HepG2 (cell line): Measurements from ENCODE around the gene DLL4. TPM values are rescaled to one million over a fixed set of nuclear protein-coding genes. Genes with fewer than 3 reads are reported as not detected.

Experiments
- ATAC-seq: fragments of 200-7000 bp; cut with Tn5 transposase; 3 replicates; pipeline ENCODE4 v1.9.1; 2020; ENCODE audit warnings: mild to moderate bottlenecking, moderate library complexity
- BruUV-seq: library from RNA; stranded (reverse); fragments of 400-500 nt; replicated peaks from 2 replicates; lab custom pipeline; 2021; lab: Mats Ljungman, UMichigan
- CTCF ChIA-PET: fragments of 300-600 bp; formaldehyde crosslinking; extraction: SDS; loops from one replicate; lab custom pipeline; 2021; ENCODE audit warnings: low total read pairs, inconsistent platforms, low intra/inter-chr PET ratio; lab: Yijun Ruan, JAX
- POLR2A ChIA-PET: fragments of 350-600 bp; sonication (Branson Sonifier 250); formaldehyde crosslinking; loops from one replicate; lab custom pipeline; 2020; ENCODE audit warnings: antibody characterized with exemption, inconsistent platforms; lab: Yijun Ruan, JAX
- DNase-seq: peaks from one replicate; pipeline ENCODE4 v3.0.0-alpha.2; 2015; ENCODE audit warnings: low spot score
- FAIRE-seq: peaks from 3 replicates; lab custom pipeline; 2011; peaks lifted over from hg19 to GRCh38; lab: Jason Lieb, UNC
- H2AFZ ChIP-seq: one replicate; pipeline ENCODE4 v1.6.1; 2011; ENCODE audit warnings: low read length, inconsistent platforms
- H3K27ac ChIP-seq: fragments of 300-600 bp; 3 replicates; pipeline ENCODE4 v1.8.0; 2011; ENCODE audit warnings: mixed run types, mild to moderate bottlenecking, mixed read lengths, low read length, inconsistent platforms; ENCODE audit not compliant: insufficient read depth; ENCODE audit errors: extremely low read length
- H3K27me3 ChIP-seq, 2 experiments: fragments of 200-600 bp in 1 of 2; 2 replicates in 1 of 2; 3 replicates in 1 of 2; pipeline versions ENCODE4 v1.6.0 to v1.8.0; 2011; ENCODE audit warnings: low read length in 2 of 2, mild to moderate bottlenecking in 2 of 2, moderate library complexity in 2 of 2, inconsistent platforms in 1 of 2; ENCODE audit not compliant: insufficient read depth in 2 of 2, control insufficient read depth in 1 of 2
- H3K36me3 ChIP-seq, 2 experiments: fragments of 200-600 bp in 1 of 2; replicated peaks in 1 of 2; 2 replicates in 1 of 2; 3 replicates in 1 of 2; pipeline versions ENCODE4 v1.5.1 to v1.8.0; 2011; ENCODE audit warnings: low read length in 2 of 2, inconsistent platforms in 1 of 2; ENCODE audit not compliant: insufficient read depth in 2 of 2, control insufficient read depth in 1 of 2
- H3K4me1 ChIP-seq: 2 replicates; pipeline ENCODE4 v1.5.1; 2012; ENCODE audit warnings: low read length, inconsistent platforms; ENCODE audit not compliant: insufficient read depth
- H3K4me2 ChIP-seq: 2 replicates; pipeline ENCODE4 v1.6.0; 2011; ENCODE audit warnings: low read depth, low read length, inconsistent platforms
- H3K4me3 ChIP-seq, 3 experiments: fragments of 200-600 bp in 1 of 3; sonication (generic), shearing (Covaris generic) in 1 of 3; replicated peaks in 1 of 3; 2 replicates each; pipeline ENCODE4 v1.5.1; 2011 to 2016; ENCODE audit warnings: low read length in 3 of 3, inconsistent platforms in 2 of 3, low read depth in 2 of 3, mild to moderate bottlenecking in 2 of 3, control low read depth in 1 of 3, mixed read lengths in 1 of 3; ENCODE audit not compliant: insufficient read depth in 1 of 3
- H3K79me2 ChIP-seq: one replicate; pipeline ENCODE4 v1.6.1; 2011; ENCODE audit warnings: low read length, inconsistent platforms; ENCODE audit not compliant: insufficient read depth
- H3K9ac ChIP-seq: 2 replicates; pipeline ENCODE4 v1.6.0; 2011; ENCODE audit warnings: mild to moderate bottlenecking, low read depth, low read length, inconsistent platforms; ENCODE audit not compliant: insufficient read depth
- H3K9me3 ChIP-seq: 2 replicates; pipeline ENCODE4 v1.5.1; 2012; ENCODE audit warnings: mild to moderate bottlenecking, low read length
- H4K20me1 ChIP-seq: 2 replicates; pipeline ENCODE4 v1.6.0; 2011; ENCODE audit warnings: inconsistent platforms, mild to moderate bottlenecking, low read length, moderate library complexity; ENCODE audit not compliant: insufficient read depth
- AHR ChIP-seq: IDR thresholded peaks from 2 replicates; pipeline ENCODE4 v1.6.1; 2018; ENCODE audit warnings: missing genetic modification reagents, missing compliant biosample characterization
- ARNT ChIP-seq: fragments of 450-650 bp; IDR thresholded peaks from 2 replicates; pipeline ENCODE4 v1.6.1; 2017
- BCL6 ChIP-seq: IDR thresholded peaks from 2 replicates; pipeline ENCODE4 v1.6.1; 2016; ENCODE audit warnings: missing genetic modification reagents, missing compliant biosample characterization
- DPF2 ChIP-seq: sonication (generic); formaldehyde crosslinking; IDR thresholded peaks from 2 replicates; pipeline ENCODE4 v1.4.0; 2020; ENCODE audit warnings: mild to moderate bottlenecking, low read depth, missing genetic modification reagents, borderline replicate concordance
- GFI1 ChIP-seq: sonication (generic); formaldehyde crosslinking; IDR thresholded peaks from 2 replicates; pipeline ENCODE4 v1.5.0; 2020; ENCODE audit warnings: missing genetic modification reagents, mild to moderate bottlenecking, borderline replicate concordance
- MBD4 ChIP-seq: IDR thresholded peaks from 2 replicates; pipeline ENCODE4 v1.6.1; 2012; ENCODE audit warnings: low read length, inconsistent platforms, borderline replicate concordance
- MTF1 ChIP-seq: sonication (generic); formaldehyde crosslinking; IDR thresholded peaks from 2 replicates; pipeline ENCODE4 v1.5.0; 2020; ENCODE audit warnings: missing genetic modification reagents
- NFKBIZ ChIP-seq: IDR thresholded peaks from 2 replicates; pipeline ENCODE4 v1.6.1; 2018; ENCODE audit warnings: missing genetic modification reagents, missing compliant biosample characterization
- REL ChIP-seq: sonication (generic); formaldehyde crosslinking; conservative IDR thresholded peaks from 2 replicates; pipeline ENCODE4 v1.8.0; 2022; ENCODE audit warnings: mild to moderate bottlenecking, missing genetic modification reagents, moderate library complexity
- RELA ChIP-seq: sonication (generic); formaldehyde crosslinking; IDR thresholded peaks from 2 replicates; pipeline ENCODE4 v1.4.0; 2020; ENCODE audit warnings: missing genetic modification reagents
- STAG1 ChIP-seq: sonication (generic); formaldehyde crosslinking; IDR thresholded peaks from 2 replicates; pipeline ENCODE4 v1.4.0; 2020; ENCODE audit warnings: missing genetic modification reagents
- TAF15 ChIP-seq: fragments of 200-400 bp; formaldehyde crosslinking; IDR thresholded peaks from one replicate; pipeline ENCODE4 v1.6.1; 2018; ENCODE audit warnings: mild to moderate bottlenecking, low read depth, low read length; ENCODE audit not compliant: poor library complexity, severe bottlenecking
- ZBTB40 ChIP-seq, 2 experiments: fragments of 450-650 bp in 1 of 2; sonication (generic) in 1 of 2; formaldehyde crosslinking in 1 of 2; IDR thresholded peaks; 2 replicates each; pipeline versions ENCODE4 v1.6.1 to v1.8.0; 2016 to 2022; ENCODE audit warnings: antibody characterized with exemption in 1 of 2, mild to moderate bottlenecking in 1 of 2, missing genetic modification reagents in 1 of 2
- ZNF232 ChIP-seq: sonication (generic); formaldehyde crosslinking; IDR thresholded peaks from 2 replicates; pipeline ENCODE4 v1.4.0; 2020; ENCODE audit warnings: missing genetic modification reagents, borderline replicate concordance
- ZNF775 ChIP-seq: sonication (generic); formaldehyde crosslinking; IDR thresholded peaks from 2 replicates; pipeline ENCODE4 v1.4.0; 2020; ENCODE audit warnings: missing genetic modification reagents, mild to moderate bottlenecking, moderate library complexity, borderline replicate concordance
- ZNF776 ChIP-seq: sonication (generic); formaldehyde crosslinking; IDR thresholded peaks from 2 replicates; pipeline ENCODE4 v1.4.0; 2020; ENCODE audit warnings: mild to moderate bottlenecking, missing genetic modification reagents
- ZNF780A ChIP-seq: sonication (generic); formaldehyde crosslinking; IDR thresholded peaks from 2 replicates; pipeline ENCODE4 v1.8.0; 2022; ENCODE audit warnings: mild to moderate bottlenecking, missing genetic modification reagents, moderate library complexity
- WGBS: methylation state at CpG from one replicate; pipeline ENCODE4 v1.1.6; 2017; ENCODE audit warnings: low lambda C conversion rate; 5-methylcytosine and 5-hydroxymethylcytosine counted together
- in situ Hi-C: cut with HindIII; loops from 2 replicates; pipeline ENCODE4 v1.10.0; 2017; ENCODE audit warnings: low pct_unique_long_range_greater_than_20kb; ENCODE audit not compliant: extremely low pct_ligation_motif_present
- intact Hi-C: fragments of 100-400 bp; cut with micrococcal nuclease; formaldehyde crosslinking; loops from one replicate; pipeline ENCODE4 v1.10.0; 2022; ENCODE audit not compliant: unreplicated experiment
- polyA plus RNA-seq, 8 experiments: library from polyadenylated mRNA; depleted of rRNA in 3 of 8; stranded (reverse) in 7 of 8; unstranded in 1 of 8; fragments of >200 nt; fragmentation: Illumina TruSeq in 4 of 8; extraction: Trizol in 4 of 8; gene quantifications; 2 replicates each; pipeline versions ENCODE4 v1.2.1 to v1.2.3, GENCODE V29; 2011 to 2016; ENCODE audit warnings: low read depth in 4 of 8, missing spikeins in 1 of 8, mixed read lengths in 1 of 8; ENCODE audit not compliant: insufficient read depth in 1 of 8
- total RNA-seq, 5 experiments: library from RNA; depleted of rRNA; stranded (reverse); fragments of >200 nt; fragmentation: Illumina TruSeq; extraction: Trizol; gene quantifications; 2 replicates each; pipeline ENCODE4 v1.2.3, GENCODE V29; 2016; ENCODE audit warnings: low read depth in 1 of 5

The DLL4 gene
- total and polyA plus RNA-seq, 2 of the 13 experiments (the other 11 are each of a cell fraction or from before 2014, with no cell fraction given): 0.20 to 0.25 TPM

GRCh38 chr15:40881351-40881750 lies 47.8 kb upstream of the DLL4 start:
- no peak overlapping the region for H3K27ac ChIP-seq
- no peak for ATAC-seq
- ChIA-PET CTCF (no interaction called here), POLR2A (no interaction called here)
- H2AFZ ChIP-seq: no peak overlapping the region
- in situ Hi-C loops: no loop called here
- peaks cover 0 to 3% of the 10 kb centered on the region in 2 experiments; a peak in 2 of 5 replicates for H3K27me3 ChIP-seq
- TF ChIP-seq AHR (CRISPR knock-in tag) (no peak), NFKBIZ (CRISPR knock-in tag) (no peak), ZNF776 (no peak), BCL6 (CRISPR knock-in tag) (no peak), REL (CRISPR knock-in tag) (no peak), ZBTB40 (IDR thresholded peaks at IDR 0.05) (no peak), ZBTB40 (CRISPR knock-in tag; IDR thresholded peaks at IDR 0.05) (no peak), GFI1 (CRISPR knock-in tag) (no peak), ZNF775 (CRISPR knock-in tag) (no peak), TAF15 (no peak), ZNF232 (CRISPR knock-in tag) (no peak), RELA (CRISPR knock-in tag) (no peak), STAG1 (CRISPR knock-in tag) (no peak), ARNT (no peak), ZNF780A (no peak), MBD4 (no peak), DPF2 (CRISPR knock-in tag) (no peak), MTF1 (CRISPR knock-in tag) (no peak)
- no peak for FAIRE-seq
- no peak for DNase-seq
- no peaks in the 10 kb centered on the region for H4K20me1 ChIP-seq
- H3K4me1 ChIP-seq: no peaks in the 10 kb centered on the region
- intact Hi-C loops: no loop called here
- BruUV-seq: no TSS peak
- H3K9me3 ChIP-seq: no peaks in the 10 kb centered on the region
- no peaks in the 10 kb centered on the region for H3K79me2 ChIP-seq
- no peak overlapping the region for H3K4me2 ChIP-seq
- H3K4me3 ChIP-seq: no peak overlapping the region
- no peak overlapping the region for H3K9ac ChIP-seq
- H3K36me3 ChIP-seq: no peaks in the 10 kb centered on the region
- 52% methylated on average over 6 of the region's 6 CpGs for WGBS
